Prostate gland (tissue), 2 donors: ENCODE results near the gene WNT16.

Experiments
- CTCF ChIP-seq, 4 experiments: fragments of 200-600 bp in 2 of 4; fragments of 450-650 bp in 2 of 4; sonication (generic) in 2 of 4; IDR thresholded peaks; 1 replicate in 3 of 4; 2 replicates in 1 of 4; pipeline ENCODE4 v1.5.1; 2016 to 2019; ENCODE audit warnings: antibody characterized with exemption in 4 of 4, mild to moderate bottlenecking in 2 of 4, moderate library complexity in 2 of 4
- POLR2A ChIP-seq: fragments of 450-650 bp; IDR thresholded peaks from one replicate; pipeline ENCODE4 v1.6.1; 2016; ENCODE audit warnings: antibody characterized with exemption, mild to moderate bottlenecking

- TF ChIP-seq CTCF (IDR thresholded peaks at IDR 0.05) (no peak), POLR2A (no peak)
These were observed 40.7 kb downstream of the WNT16 start for GRCh38 chr7:121369462-121369861.
